OCI-LY7 (cell line): ENCODE data around the gene CD99. TPM values are rescaled to one million over a fixed set of nuclear protein-coding genes. Genes with fewer than 3 reads are reported as not detected.

Experiments used
- BruUV-seq: library from RNA; stranded (reverse); fragments of 400-500 nt; replicated peaks from 2 replicates; lab custom pipeline; 2021; lab: Mats Ljungman, UMichigan
- CTCF ChIA-PET: fragments of 300-600 bp; sonication (Branson Sonifier 250); formaldehyde crosslinking; loops from one replicate; lab custom pipeline; 2022; ENCODE audit warnings: antibody characterized with exemption; ENCODE audit not compliant: unreplicated experiment; lab: Charles Lee
- POLR2A ChIA-PET: fragments of 300-600 bp; sonication (Branson Sonifier 250); formaldehyde crosslinking; loops from one replicate; lab custom pipeline; 2022; ENCODE audit warnings: antibody characterized with exemption; lab: Charles Lee
- DNase-seq: peaks from one replicate; pipeline ENCODE4 v3.0.0-alpha.2; 2015; ENCODE audit warnings: low spot score
- H2AFZ ChIP-seq: fragments of 200-600 bp; sonication (generic), shearing (Covaris generic); 2 replicates; pipeline ENCODE4 v1.6.1; 2014; ENCODE audit warnings: mild to moderate bottlenecking, antibody characterized with exemption, low read length, moderate library complexity
- H3K27ac ChIP-seq: fragments of 200-600 bp; sonication (generic); 2 replicates; pipeline ENCODE4 v1.5.1; 2014; ENCODE audit warnings: mixed run types, low read depth, mild to moderate bottlenecking, moderate library complexity, low read length, inconsistent platforms; ENCODE audit not compliant: poor library complexity, severe bottlenecking
- H3K36me3 ChIP-seq: fragments of 200-600 bp; sonication (generic); 2 replicates; pipeline ENCODE4 v1.6.1; 2014; ENCODE audit warnings: mild to moderate bottlenecking, antibody characterized with exemption, low read length, moderate library complexity, mixed read lengths; ENCODE audit not compliant: insufficient read depth
- H3K4me1 ChIP-seq: fragments of 200-600 bp; sonication (generic); 2 replicates; pipeline ENCODE4 v1.5.1; 2014; ENCODE audit warnings: mild to moderate bottlenecking, low read length; ENCODE audit not compliant: insufficient read depth, poor library complexity, severe bottlenecking
- H3K4me2 ChIP-seq: fragments of 200-600 bp; sonication (generic); 2 replicates; pipeline ENCODE4 v1.6.1; 2014; ENCODE audit warnings: mild to moderate bottlenecking, low read length
- H3K4me3 ChIP-seq: fragments of 200-600 bp; sonication (generic); 2 replicates; pipeline ENCODE4 v1.5.1; 2014; ENCODE audit warnings: mild to moderate bottlenecking, low read depth, low read length; ENCODE audit not compliant: poor library complexity, severe bottlenecking
- H3K79me2 ChIP-seq: fragments of 200-600 bp; sonication (generic); 2 replicates; pipeline ENCODE4 v1.6.1; 2016; ENCODE audit warnings: low read depth, mild to moderate bottlenecking, low read length, moderate library complexity, mixed read lengths; ENCODE audit not compliant: insufficient read depth
- H3K9me2 ChIP-seq: fragments of 200-600 bp; sonication (generic); 2 replicates; pipeline ENCODE4 v1.6.1; 2016; ENCODE audit warnings: mild to moderate bottlenecking, low read length, mixed read lengths; ENCODE audit not compliant: insufficient read depth
- H3K9me3 ChIP-seq: fragments of 200-600 bp; sonication (generic); 2 replicates; pipeline ENCODE4 v1.6.1; 2014; ENCODE audit warnings: mild to moderate bottlenecking, mixed run types, low read length, mixed read lengths
- H4K20me1 ChIP-seq: fragments of 200-600 bp; sonication (generic); 2 replicates; pipeline ENCODE4 v1.6.1; 2014; ENCODE audit warnings: mild to moderate bottlenecking, antibody characterized with exemption, low read length, moderate library complexity, mixed read lengths; ENCODE audit not compliant: insufficient read depth
- EZH2phosphoT487 ChIP-seq: fragments of 200-600 bp; sonication (generic); IDR thresholded peaks from 2 replicates; pipeline ENCODE4 v1.6.1; 2018; ENCODE audit warnings: low read depth, borderline replicate concordance, mild to moderate bottlenecking, mixed run types, antibody characterized with exemption, low read length, moderate library complexity, mixed read lengths
- intact Hi-C: fragments of 100-400 bp; cut with micrococcal nuclease; formaldehyde crosslinking; loops from one replicate; pipeline ENCODE4 v1.10.0; 2022; ENCODE audit not compliant: unreplicated experiment
- total RNA-seq, 2 experiments: library from RNA; depleted of rRNA in 1 of 2; stranded (reverse); fragments of >200 nt in 1 of 2; shearing (Covaris generic) in 1 of 2; gene quantifications; 2 replicates each; pipeline ENCODE4 v1.2.3, GENCODE V29; 2014 to 2022
- TF ChIP-seq, protein P1 (sequence below): fragments of 200-600 bp; sonication (generic); conservative IDR thresholded peaks from 2 replicates; pipeline ENCODE4 v1.5.1; 2014; ENCODE audit warnings: mild to moderate bottlenecking, antibody characterized with exemption, low read length, moderate library complexity, mixed read lengths

The CD99 gene
- total RNA-seq, 2 experiments from 2014 or later = 80.7 to 119 TPM

DNA sequence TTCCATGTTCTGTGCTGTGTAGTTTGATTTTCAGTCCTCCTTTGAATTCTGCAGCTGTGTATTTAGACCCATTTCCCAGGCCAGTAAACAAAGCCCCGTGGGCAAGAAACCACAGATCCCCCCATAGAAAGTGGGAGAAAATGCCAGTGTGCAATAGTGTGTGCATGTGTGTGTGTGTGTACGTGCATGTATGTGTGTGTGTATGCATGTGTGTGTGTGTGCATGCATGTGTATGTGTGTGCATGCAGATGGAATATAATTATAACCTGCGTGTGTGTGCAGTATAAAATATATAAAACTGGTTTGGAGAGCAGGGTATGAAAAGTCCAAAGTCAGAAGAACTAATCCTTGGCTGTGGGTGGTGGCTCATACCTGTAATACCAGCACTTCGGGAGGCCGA lies 5.2 kb upstream of the CD99 start:
- POLR2A ChIA-PET = no interaction called here
- Histone ChIP-seq H4K20me1 (no peaks in the 10 kb centered on the region), H3K4me1 (peaks cover 6% of the 10 kb centered on the region), H3K79me2 (no peaks in the 10 kb centered on the region), H3K4me3 (no peak overlapping the region), H3K27ac (no peak overlapping the region), H3K36me3 (no peaks in the 10 kb centered on the region), H3K4me2 (no peak overlapping the region), H3K9me2 (no peaks in the 10 kb centered on the region), H3K9me3 (no peaks in the 10 kb centered on the region), H2AFZ (no peak overlapping the region)
- DNase-seq = no peak
- intact Hi-C loops = no loop called here
- TF ChIP-seq, protein P1, sequence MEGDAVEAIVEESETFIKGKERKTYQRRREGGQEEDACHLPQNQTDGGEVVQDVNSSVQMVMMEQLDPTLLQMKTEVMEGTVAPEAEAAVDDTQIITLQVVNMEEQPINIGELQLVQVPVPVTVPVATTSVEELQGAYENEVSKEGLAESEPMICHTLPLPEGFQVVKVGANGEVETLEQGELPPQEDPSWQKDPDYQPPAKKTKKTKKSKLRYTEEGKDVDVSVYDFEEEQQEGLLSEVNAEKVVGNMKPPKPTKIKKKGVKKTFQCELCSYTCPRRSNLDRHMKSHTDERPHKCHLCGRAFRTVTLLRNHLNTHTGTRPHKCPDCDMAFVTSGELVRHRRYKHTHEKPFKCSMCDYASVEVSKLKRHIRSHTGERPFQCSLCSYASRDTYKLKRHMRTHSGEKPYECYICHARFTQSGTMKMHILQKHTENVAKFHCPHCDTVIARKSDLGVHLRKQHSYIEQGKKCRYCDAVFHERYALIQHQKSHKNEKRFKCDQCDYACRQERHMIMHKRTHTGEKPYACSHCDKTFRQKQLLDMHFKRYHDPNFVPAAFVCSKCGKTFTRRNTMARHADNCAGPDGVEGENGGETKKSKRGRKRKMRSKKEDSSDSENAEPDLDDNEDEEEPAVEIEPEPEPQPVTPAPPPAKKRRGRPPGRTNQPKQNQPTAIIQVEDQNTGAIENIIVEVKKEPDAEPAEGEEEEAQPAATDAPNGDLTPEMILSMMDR = no peak
- TF ChIP-seq EZH2phosphoT487 = no peak
- BruUV-seq = no TSS peak
- CTCF ChIA-PET = no interaction called here

DNA sequence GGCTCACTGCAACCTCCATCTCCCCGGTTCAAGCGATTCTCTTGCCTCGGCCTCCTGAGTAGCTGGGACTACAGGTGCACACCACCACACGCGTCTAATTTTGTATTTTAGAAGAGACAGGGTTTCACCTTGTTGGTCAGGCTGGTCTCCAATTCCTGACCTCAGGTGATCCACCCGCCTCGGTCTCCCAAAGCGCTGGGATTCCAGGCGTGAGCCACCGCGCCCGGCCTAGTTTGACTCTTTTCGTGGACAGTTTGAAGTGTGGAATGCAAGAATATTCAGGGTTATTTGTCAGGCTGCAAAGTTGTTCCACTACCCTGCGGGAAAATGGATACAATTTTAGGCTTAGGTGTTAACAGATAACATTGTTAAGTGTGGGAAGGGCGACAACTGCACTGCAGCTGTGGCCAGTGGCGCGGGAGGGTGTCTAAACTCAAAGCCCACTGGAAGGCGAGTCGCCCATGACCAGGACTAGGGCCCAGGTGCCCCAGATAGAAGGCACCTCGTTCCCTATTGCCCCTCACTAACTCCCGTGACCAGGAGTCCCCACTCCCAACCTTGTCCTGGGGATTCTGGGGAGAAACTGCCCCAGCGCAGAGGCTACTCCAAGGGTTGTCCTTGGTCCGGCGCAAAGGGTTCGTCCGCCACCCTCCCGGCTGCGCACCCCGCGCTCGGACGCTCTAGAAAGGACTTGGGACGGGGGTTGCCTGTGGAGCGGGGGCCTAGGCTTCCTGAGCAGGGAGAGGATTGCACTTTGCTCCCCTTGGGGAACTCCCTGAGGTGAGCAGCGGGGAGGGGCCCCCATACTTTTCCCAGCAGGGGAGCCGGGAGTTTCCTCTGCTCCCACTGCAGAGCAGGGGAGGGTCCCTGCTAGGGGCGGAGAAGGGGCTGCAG lies 1.1 kb upstream of the CD99 start:
- DNase-seq = no peak
- Histone ChIP-seq H4K20me1 (no peaks in the 10 kb centered on the region; the same call in 1 of the 2 replicates), H3K9me3 (no peaks in the 10 kb centered on the region), H3K79me2 (peaks cover 29% of the 10 kb centered on the region; the same call in 1 of the 2 replicates), H3K36me3 (no peaks in the 10 kb centered on the region), H3K4me1 (peaks cover 28% of the 10 kb centered on the region), H2AFZ (peak overlapping the region; percentile 72), H3K9me2 (no peaks in the 10 kb centered on the region), H3K4me2 (peak overlapping the region; percentile 93), H3K4me3 (peak overlapping the region; percentile 77), H3K27ac (no peak overlapping the region)
- ChIA-PET POLR2A (no interaction called here), CTCF (no interaction called here)
- no TSS peak for BruUV-seq
- intact Hi-C loops = loop anchor here (5.0 to 10.0 kb wide), 2 partner anchors 58 to 175 kb away; no protein-coding TSS in a partner anchor
- TF ChIP-seq EZH2phosphoT487 = no peak
- TF ChIP-seq, protein P1 = no peak
